NCI-H460 (cell line): ENCODE results near the gene CXCL8. TPM values are rescaled to one million over a fixed set of nuclear protein-coding genes. Genes with fewer than 3 reads are reported as not detected.

ENCODE experiments used
- DNase-seq: peaks from one replicate; pipeline ENCODE4 v3.0.0-alpha.2; 2016; ENCODE audit warnings: low read depth; ENCODE audit errors: extremely low read depth
- total RNA-seq: library from RNA; depleted of rRNA; stranded (reverse); fragments of >200 nt; shearing (Covaris generic); gene quantifications from 2 replicates; pipeline ENCODE4 v1.2.3, GENCODE V29; 2014

Gene CXCL8
- total RNA-seq, 1 experiment from 2014 or later, result 1,552 TPM

DNA sequence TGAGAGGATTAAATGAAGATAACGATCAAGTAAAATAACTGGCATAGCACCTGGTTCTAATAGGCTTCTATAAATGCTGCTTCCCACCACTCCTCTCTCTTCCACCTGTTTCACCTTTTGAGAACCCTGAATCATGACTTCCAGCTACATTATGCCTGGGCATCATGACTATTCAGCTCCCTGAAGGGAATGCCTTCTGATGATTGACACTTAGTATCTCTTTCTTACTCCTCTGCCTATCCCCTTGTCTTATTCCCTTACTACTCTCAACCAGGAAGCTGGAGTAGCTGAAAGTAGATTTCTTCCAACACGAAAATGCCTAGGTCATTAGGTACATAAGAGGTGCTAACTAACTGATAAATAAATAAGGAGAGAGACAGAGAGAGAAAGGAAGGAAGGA is 24.7 kb upstream of the CXCL8 start:
- DNase-seq, result no peak

GRCh38 chr4:73718375-73719373 is 21.7 kb upstream of the CXCL8 start:
- no peak for DNase-seq

GRCh38 chr4:73721435-73721834 is 18.9 kb upstream of the CXCL8 start:
- peak; percentile 89 for DNase-seq

GRCh38 chr4:73721909-73722308 is 18.5 kb upstream of the CXCL8 start:
- no peak for DNase-seq

- DNase-seq, result peak; percentile 98
Observed at GRCh38 chr4:73723023-73723422, 17.3 kb upstream of the CXCL8 start.

GRCh38 chr4:73723928-73724327 is 16.4 kb upstream of the CXCL8 start:
- no peak for DNase-seq

- no peak for DNase-seq
Observed at GRCh38 chr4:73725510-73725909, 14.9 kb upstream of the CXCL8 start.

GRCh38 chr4:73725985-73726384 is 14.4 kb upstream of the CXCL8 start:
- DNase-seq, result peak; percentile 93

DNA sequence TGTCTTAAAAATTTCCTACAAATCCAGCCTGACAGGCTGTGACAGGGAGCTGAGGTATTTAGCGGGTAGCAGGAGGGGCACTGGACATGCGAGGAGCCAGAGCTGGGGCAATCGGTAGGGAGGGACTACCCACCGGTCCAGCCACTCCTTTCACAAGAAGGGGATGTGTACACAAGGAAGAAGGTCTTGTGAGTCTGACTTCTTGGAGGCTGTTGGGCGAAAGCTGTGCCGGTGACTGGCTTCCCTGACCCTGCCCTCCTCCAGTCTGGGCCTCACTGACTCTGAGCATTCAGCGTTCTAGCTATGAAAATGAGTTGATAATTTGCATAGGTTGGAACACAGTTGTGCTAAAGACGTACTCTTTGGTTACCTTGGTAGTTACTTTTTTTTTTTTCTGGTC is 12.7 kb upstream of the CXCL8 start:
- DNase-seq, result peak; percentile 94

DNA sequence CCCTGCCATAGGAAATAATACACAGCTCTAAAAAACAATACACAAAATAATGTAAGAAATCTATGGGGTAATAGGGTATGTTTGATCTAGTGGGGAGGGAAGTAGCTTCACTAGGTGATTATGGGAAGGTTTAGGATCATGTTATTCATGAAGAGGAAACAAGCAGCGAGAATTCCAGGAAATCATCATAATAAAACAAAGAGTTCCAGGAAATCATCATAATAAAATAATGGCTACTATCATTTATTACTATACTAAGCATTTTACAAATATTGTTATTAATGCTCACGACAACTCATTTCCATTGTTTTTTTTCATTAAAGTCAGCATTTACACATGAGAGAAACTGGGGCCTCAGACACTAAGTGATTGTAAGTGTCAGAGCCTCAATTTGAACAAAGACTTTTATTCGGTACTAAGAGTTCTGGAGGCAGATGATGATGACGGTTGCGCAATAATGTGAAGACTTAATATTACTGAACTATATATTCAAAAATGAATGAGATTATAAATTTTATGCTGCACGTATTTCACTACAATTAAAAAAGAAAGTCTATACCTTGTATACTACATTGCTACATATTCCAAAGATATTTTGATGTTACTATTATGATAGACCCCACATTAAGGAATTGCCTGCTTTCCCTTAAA is 12.2 kb upstream of the CXCL8 start:
- DNase-seq, result no peak

DNA sequence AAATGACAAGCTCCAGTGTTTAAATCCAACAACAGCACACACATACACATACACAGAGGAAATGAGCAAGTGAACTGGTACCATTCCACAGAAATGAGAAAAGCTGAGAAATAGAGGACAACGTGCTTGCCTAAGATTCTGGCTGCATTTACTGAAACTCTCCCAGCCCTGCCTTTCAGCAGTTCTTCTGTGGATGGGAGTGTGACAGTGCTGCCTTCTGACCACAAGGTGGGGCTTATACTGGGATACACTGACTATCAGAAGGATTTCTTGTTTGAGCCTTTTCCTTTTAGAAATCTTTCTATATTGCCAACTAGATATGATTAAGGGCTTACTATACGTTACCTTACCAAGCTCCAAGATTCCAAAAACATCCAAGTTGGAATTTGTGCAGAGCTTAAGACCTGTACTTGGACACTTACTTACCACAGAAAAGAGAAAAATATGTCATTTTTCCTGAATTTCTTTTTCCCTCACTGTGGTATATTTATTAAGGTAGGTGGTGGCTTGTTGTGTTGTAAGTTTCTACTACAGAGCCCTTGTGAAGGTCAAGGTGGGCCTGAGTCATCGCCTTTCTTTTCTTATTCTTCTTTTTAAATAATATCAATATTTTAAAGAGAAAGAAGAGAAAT is 10.7 kb upstream of the CXCL8 start:
- DNase-seq, result peak; percentile 83

DNA sequence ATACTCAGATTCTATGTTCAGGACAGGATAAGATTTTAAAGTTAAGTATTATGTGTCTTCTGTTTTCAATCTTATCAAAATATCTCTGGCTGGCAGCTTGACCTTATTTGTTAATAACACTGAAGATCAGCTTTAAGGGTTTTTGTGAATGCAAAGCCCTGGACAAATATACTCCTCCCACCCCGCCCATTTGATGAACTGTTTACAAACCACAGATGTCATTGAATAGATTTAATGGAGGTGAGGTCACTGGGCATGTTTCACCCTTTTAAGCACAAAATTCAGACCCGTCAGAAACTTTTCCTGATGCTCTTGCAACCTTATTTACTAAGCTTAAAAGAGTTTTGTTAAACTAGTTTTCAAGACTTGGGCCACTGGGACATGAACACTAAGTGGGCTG is 10.1 kb upstream of the CXCL8 start:
- no peak for DNase-seq

DNA sequence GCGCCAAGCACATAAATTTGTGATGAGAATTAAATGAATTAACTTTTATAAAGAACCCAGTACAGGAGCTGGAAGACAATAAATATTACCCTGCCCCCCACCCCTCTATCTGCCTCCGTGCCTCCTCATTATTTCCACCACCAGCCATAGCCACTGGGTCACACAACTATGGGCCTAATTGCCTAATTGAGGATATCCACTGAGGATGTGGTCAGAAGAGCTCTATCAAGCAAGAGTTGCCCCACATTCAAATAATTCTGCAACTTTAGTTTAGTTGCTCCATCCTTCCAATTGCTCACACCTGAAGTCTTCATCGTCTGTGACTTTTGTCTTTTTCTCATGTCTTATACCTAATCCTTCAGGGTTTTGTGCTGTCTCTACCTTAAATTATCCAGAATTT is 9.5 kb upstream of the CXCL8 start:
- no peak for DNase-seq

DNA sequence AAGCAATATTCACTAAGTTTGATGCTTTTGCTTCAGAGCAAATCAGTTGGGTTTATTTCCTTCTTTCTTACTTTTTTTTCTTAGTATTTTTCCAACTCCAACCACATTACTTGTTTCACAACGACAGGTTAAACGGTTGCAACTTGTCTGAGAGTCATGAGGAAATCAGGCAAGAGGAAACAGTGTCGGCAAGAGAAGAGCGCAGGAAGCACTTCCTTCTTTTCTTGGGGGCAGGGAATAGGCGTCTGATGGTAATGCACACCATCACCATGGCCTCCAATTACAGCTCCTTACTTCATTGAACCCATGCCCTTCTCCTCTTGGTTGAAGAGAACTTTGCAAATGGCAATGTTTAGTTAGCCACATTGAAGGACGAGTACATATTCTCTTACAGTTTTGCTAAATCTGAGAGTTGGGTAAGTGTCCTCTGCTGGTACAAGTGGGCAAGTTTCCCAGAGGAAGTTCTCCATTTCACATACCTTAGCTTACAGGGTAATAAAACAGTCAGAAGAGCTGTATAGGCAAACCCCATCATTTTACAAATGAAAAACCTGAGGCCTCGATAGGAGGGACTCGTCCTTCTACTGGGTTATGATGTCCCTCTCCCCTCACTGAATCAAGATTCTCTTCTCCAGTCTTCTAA is 8.3 kb upstream of the CXCL8 start:
- no peak for DNase-seq

DNA sequence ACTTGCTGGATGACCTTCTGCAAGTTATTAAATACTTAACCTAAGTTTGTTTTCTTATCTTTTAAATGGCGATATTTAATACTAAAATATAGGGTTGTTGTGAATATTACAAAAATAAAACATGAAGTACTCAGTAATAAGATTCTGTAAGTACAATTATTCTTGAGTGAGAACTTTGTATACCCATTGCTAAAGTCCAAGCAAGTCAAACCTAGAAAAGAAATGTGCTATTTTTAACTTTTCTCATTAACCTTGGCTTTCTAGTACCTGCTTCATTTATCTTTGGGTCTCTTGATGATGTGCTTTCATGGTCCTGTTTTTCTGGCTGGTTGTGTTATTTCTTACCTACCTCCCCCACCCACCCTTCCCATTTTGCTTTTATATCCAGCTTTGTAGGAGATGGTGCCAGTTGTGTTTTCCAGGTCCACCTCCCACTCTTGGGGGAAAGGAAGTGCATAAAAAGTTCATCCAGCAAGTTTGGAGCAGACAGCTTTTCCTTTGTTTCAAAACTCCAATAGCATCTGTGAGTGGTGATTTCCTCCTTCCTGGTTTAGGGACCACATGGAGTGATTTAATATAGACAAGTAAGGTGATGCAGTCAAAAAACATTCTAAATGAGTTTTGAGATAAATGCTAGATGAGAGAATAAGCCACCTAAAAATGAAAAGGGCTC is 7.5 kb upstream of the CXCL8 start:
- DNase-seq, result no peak

GRCh38 chr4:73734530-73735001 is 5.8 kb upstream of the CXCL8 start:
- no peak for DNase-seq

- DNase-seq, result no peak
Observed at GRCh38 chr4:73735231-73735630, 5.1 kb upstream of the CXCL8 start.

- DNase-seq, result no peak
Observed at GRCh38 chr4:73741031-73741749, 821 bp downstream of the CXCL8 start.

DNA sequence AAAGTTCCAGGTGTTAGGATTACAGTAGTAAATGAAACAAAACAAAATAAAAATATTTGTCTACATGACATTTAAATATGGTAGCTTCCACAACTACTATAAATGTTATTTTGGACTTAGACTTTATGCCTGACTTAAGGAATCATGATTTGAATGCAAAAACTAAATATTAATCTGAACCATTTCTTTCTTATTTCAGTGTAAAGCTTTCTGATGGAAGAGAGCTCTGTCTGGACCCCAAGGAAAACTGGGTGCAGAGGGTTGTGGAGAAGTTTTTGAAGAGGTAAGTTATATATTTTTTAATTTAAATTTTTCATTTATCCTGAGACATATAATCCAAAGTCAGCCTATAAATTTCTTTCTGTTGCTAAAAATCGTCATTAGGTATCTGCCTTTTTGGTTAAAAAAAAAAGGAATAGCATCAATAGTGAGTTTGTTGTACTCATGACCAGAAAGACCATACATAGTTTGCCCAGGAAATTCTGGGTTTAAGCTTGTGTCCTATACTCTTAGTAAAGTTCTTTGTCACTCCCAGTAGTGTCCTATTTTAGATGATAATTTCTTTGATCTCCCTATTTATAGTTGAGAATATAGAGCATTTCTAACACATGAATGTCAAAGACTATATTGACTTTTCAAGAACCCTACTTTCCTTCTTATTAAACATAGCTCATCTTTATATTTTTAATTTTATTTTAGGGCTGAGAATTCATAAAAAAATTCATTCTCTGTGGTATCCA is 1.6 kb downstream of the CXCL8 start:
- DNase-seq, result no peak
